NCI-H82 treated with DMSO at 0.1 percent for 48 hours (cell line): ENCODE results near the gene DACH2.

ENCODE experiments used
- DNase-seq: peaks from one replicate; lab custom pipeline; 2025; ENCODE audit not compliant: unreplicated experiment; lab: John Stamatoyannopoulos, UW

Gene DACH2

GRCh38 chrX:86295293-86295692 lies 147.0 kb downstream of the DACH2 start:
- no peak for DNase-seq

GRCh38 chrX:86322913-86323312 lies 174.7 kb downstream of the DACH2 start:
- no peak for DNase-seq

- DNase-seq: no peak
Measured at GRCh38 chrX:86329174-86329573, 180.9 kb downstream of the DACH2 start.

- no peak for DNase-seq
Measured at GRCh38 chrX:86348669-86349068, 200.4 kb downstream of the DACH2 start.

GRCh38 chrX:86349115-86349514 lies 200.9 kb downstream of the DACH2 start:
- no peak for DNase-seq

GRCh38 chrX:86369847-86370630 lies 221.8 kb downstream of the DACH2 start:
- DNase-seq: no peak

- no peak for DNase-seq
Measured at GRCh38 chrX:86370927-86371326, 222.7 kb downstream of the DACH2 start.

GRCh38 chrX:86379209-86379608 lies 231.0 kb downstream of the DACH2 start:
- DNase-seq: no peak

GRCh38 chrX:86383681-86384540 lies 235.7 kb downstream of the DACH2 start:
- DNase-seq: no peak

- DNase-seq: no peak
Measured at GRCh38 chrX:86407371-86407770, 259.1 kb downstream of the DACH2 start.

GRCh38 chrX:86421771-86422170 lies 273.5 kb downstream of the DACH2 start:
- DNase-seq: no peak

- no peak for DNase-seq
Measured at GRCh38 chrX:86436116-86436515, 287.9 kb downstream of the DACH2 start.

GRCh38 chrX:86455495-86455894 lies 307.2 kb downstream of the DACH2 start:
- DNase-seq: no peak

GRCh38 chrX:86460760-86461159 lies 312.5 kb downstream of the DACH2 start:
- DNase-seq: no peak

GRCh38 chrX:86504297-86504696 lies 356.0 kb downstream of the DACH2 start:
- no peak for DNase-seq

GRCh38 chrX:86507331-86507730 lies 359.1 kb downstream of the DACH2 start:
- no peak for DNase-seq

GRCh38 chrX:86579777-86580176 lies 431.5 kb downstream of the DACH2 start:
- DNase-seq: no peak

GRCh38 chrX:86604607-86605006 lies 456.4 kb downstream of the DACH2 start:
- DNase-seq: peak; percentile 5

- no peak for DNase-seq
Measured at GRCh38 chrX:86696951-86697350, 548.7 kb downstream of the DACH2 start.

GRCh38 chrX:86711531-86712180 lies 563.4 kb downstream of the DACH2 start:
- DNase-seq: no peak

GRCh38 chrX:86714441-86714840 lies 566.2 kb downstream of the DACH2 start:
- no peak for DNase-seq

- no peak for DNase-seq
Measured at GRCh38 chrX:86724277-86724676, 576.0 kb downstream of the DACH2 start.
